Loucy (cell line): ENCODE results near the gene FCER1A.
A peak's percentile ranks its signal among the peaks of the same experiment; 100 is the strongest.

Experiments used
- H2AFZ ChIP-seq: fragments of 200-600 bp; sonication (generic); 2 replicates; pipeline ENCODE4 v1.6.0; 2016; ENCODE audit warnings: antibody characterized with exemption, mild to moderate bottlenecking, low read length, moderate library complexity
- H3F3A ChIP-seq: fragments of 200-600 bp; 2 replicates; pipeline ENCODE4 v1.6.0; 2016; ENCODE audit warnings: antibody characterized with exemption, low read depth, mild to moderate bottlenecking
- H3K27me3 ChIP-seq: fragments of 200-600 bp; sonication (generic); 2 replicates; pipeline ENCODE4 v1.6.1; 2014; ENCODE audit warnings: low read length, mild to moderate bottlenecking; ENCODE audit not compliant: insufficient read depth, poor library complexity, severe bottlenecking
- H3K36me3 ChIP-seq: fragments of 200-600 bp; sonication (generic); 2 replicates; pipeline ENCODE4 v1.6.1; 2016; ENCODE audit warnings: low read length; ENCODE audit not compliant: insufficient read depth
- H3K4me1 ChIP-seq: fragments of 200-600 bp; sonication (generic); 2 replicates; pipeline ENCODE4 v1.5.1; 2014; ENCODE audit warnings: low read length, mild to moderate bottlenecking; ENCODE audit not compliant: insufficient read depth, poor library complexity, severe bottlenecking
- H3K4me2 ChIP-seq: fragments of 200-600 bp; sonication (generic); 2 replicates; pipeline ENCODE4 v1.6.0; 2014; ENCODE audit warnings: antibody characterized with exemption, low read length, low read depth, mild to moderate bottlenecking; ENCODE audit not compliant: poor library complexity, severe bottlenecking
- H3K4me3 ChIP-seq: fragments of 200-600 bp; sonication (generic); 2 replicates; pipeline ENCODE4 v1.5.1; 2014; ENCODE audit warnings: low read length, mild to moderate bottlenecking, mixed read lengths; ENCODE audit not compliant: poor library complexity, severe bottlenecking
- H3K79me2 ChIP-seq: fragments of 200-600 bp; sonication (generic); 2 replicates; pipeline ENCODE4 v1.6.1; 2014; ENCODE audit warnings: low read length; ENCODE audit not compliant: insufficient read depth
- H3K9ac ChIP-seq: fragments of 200-600 bp; sonication (generic); 2 replicates; pipeline ENCODE4 v1.6.0; 2014; ENCODE audit warnings: mild to moderate bottlenecking, low read depth, low read length, moderate library complexity; ENCODE audit not compliant: poor library complexity, severe bottlenecking
- H3K9me2 ChIP-seq: fragments of 200-600 bp; sonication (generic); replicated peaks from 2 replicates; pipeline ENCODE4 v1.6.1; 2016; ENCODE audit warnings: low read depth, low read length, mixed read lengths
- H3K9me3 ChIP-seq: fragments of 200-600 bp; sonication (generic); 2 replicates; pipeline ENCODE4 v1.6.1; 2014; ENCODE audit warnings: mild to moderate bottlenecking, antibody characterized with exemption, low read length, low read depth; ENCODE audit not compliant: insufficient read depth
- H4K20me1 ChIP-seq: fragments of 200-600 bp; sonication (generic); 2 replicates; pipeline ENCODE4 v1.6.0; 2014; ENCODE audit warnings: antibody characterized with exemption, low read length, mild to moderate bottlenecking; ENCODE audit not compliant: insufficient read depth, poor library complexity, severe bottlenecking
- EZH2phosphoT487 ChIP-seq: fragments of 200-600 bp; IDR thresholded peaks from 2 replicates; pipeline ENCODE4 v1.6.1; 2018; ENCODE audit warnings: antibody characterized with exemption, mild to moderate bottlenecking, moderate library complexity, borderline replicate concordance
- TF ChIP-seq, protein P1 (sequence below): fragments of 200-600 bp; sonication (generic); conservative IDR thresholded peaks from 2 replicates; pipeline ENCODE4 v1.5.1; 2014; ENCODE audit warnings: mild to moderate bottlenecking, antibody characterized with exemption, low read length

Gene FCER1A

DNA sequence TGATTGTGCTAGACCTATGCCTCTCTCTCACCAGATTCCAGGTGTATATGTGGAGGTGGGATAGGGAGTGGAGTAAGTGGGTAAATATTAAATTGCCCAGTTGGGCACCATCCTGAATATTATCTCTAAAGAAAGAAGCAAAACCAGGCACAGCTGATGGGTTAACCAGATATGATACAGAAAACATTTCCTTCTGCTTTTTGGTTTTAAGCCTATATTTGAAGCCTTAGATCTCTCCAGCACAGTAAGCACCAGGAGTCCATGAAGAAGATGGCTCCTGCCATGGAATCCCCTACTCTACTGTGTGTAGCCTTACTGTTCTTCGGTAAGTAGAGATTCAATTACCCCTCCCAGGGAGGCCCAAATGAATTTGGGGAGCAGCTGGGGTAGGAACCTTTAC is at the start of gene FCER1A:
TSS of gene FCER1A (plus strand) at position 242 of the 400 bp plus-strand sequence. CDS start at position 271, 29 bp downstream.
- Histone ChIP-seq H3K9ac (no peak within 1 kb of the TSS), H3K4me1 (no peaks in the 10 kb centered on the region), H3K36me3 (no peaks in the 10 kb centered on the region), H4K20me1 (no peaks in the 10 kb centered on the region), H3K27me3 (no peaks in the 10 kb centered on the region), H3K4me3 (no peak within 1 kb of the TSS), H3F3A (no peaks in the 10 kb centered on the region), H3K9me3 (no peaks in the 10 kb centered on the region), H3K9me2 (no peaks in the 10 kb centered on the region), H2AFZ (no peak within 1 kb of the TSS), H3K4me2 (no peak within 1 kb of the TSS), H3K79me2 (no peaks in the 10 kb centered on the region)
- TF ChIP-seq, protein P1, sequence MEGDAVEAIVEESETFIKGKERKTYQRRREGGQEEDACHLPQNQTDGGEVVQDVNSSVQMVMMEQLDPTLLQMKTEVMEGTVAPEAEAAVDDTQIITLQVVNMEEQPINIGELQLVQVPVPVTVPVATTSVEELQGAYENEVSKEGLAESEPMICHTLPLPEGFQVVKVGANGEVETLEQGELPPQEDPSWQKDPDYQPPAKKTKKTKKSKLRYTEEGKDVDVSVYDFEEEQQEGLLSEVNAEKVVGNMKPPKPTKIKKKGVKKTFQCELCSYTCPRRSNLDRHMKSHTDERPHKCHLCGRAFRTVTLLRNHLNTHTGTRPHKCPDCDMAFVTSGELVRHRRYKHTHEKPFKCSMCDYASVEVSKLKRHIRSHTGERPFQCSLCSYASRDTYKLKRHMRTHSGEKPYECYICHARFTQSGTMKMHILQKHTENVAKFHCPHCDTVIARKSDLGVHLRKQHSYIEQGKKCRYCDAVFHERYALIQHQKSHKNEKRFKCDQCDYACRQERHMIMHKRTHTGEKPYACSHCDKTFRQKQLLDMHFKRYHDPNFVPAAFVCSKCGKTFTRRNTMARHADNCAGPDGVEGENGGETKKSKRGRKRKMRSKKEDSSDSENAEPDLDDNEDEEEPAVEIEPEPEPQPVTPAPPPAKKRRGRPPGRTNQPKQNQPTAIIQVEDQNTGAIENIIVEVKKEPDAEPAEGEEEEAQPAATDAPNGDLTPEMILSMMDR = no peak
- no peak for TF ChIP-seq EZH2phosphoT487

DNA sequence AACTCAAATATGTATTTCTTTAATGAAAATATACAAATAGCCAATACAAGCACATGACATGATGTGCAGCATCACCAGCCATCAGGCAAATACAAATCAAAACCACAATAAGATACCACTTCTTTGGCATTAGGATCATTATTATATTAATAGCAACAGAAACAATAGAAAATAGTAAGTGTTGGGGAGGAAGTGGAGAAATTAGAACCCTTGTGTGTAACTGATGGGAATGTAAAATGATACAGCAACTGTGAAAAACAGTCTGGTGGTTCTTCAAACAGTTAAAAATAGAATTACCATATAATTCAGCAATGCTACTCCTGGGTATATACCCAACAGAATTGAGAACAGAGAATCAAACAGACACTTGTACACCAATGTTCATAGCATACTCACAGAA is 40.8 kb upstream of the FCER1A start:
- no peaks in the 10 kb centered on the region for H3K79me2 ChIP-seq
- no peak for TF ChIP-seq EZH2phosphoT487
- TF ChIP-seq, protein P1 = no peak
- H3K4me2 ChIP-seq = peak overlapping the region; percentile 11

GRCh38 chr1:159261721-159262494 is 40.2 kb upstream of the FCER1A start:
- peak overlapping the region; percentile 18; the same call in 1 of the 2 replicates for H2AFZ ChIP-seq
- H3K4me1 ChIP-seq = peaks cover 17% of the 10 kb centered on the region
- H3K4me3 ChIP-seq = no peak overlapping the region
- H3K4me2 ChIP-seq = peak overlapping the region; percentile 11
- H3K36me3 ChIP-seq = no peaks in the 10 kb centered on the region
- no peaks in the 10 kb centered on the region for H3K79me2 ChIP-seq
- H3F3A ChIP-seq = no peaks in the 10 kb centered on the region
- no peak for TF ChIP-seq EZH2phosphoT487
- TF ChIP-seq, protein P1 = no peak
- H3K9me2 ChIP-seq = no peaks in the 10 kb centered on the region
- no peaks in the 10 kb centered on the region for H4K20me1 ChIP-seq
- H3K9me3 ChIP-seq = peaks cover 4% of the 10 kb centered on the region; the same call in 1 of the 2 replicates
- no peak overlapping the region for H3K9ac ChIP-seq
- no peaks in the 10 kb centered on the region for H3K27me3 ChIP-seq

More for the DNA sequence above, 40.8 kb upstream of the FCER1A start:
- no peak overlapping the region for H3K9ac ChIP-seq
- no peaks in the 10 kb centered on the region for H4K20me1 ChIP-seq
- H3K27me3 ChIP-seq = no peaks in the 10 kb centered on the region
- H3K36me3 ChIP-seq = no peaks in the 10 kb centered on the region
- no peaks in the 10 kb centered on the region for H3K9me2 ChIP-seq
- H3F3A ChIP-seq = no peaks in the 10 kb centered on the region
- H3K4me1 ChIP-seq = peaks cover 11% of the 10 kb centered on the region
- peaks cover 4% of the 10 kb centered on the region; the same call in 1 of the 2 replicates for H3K9me3 ChIP-seq
- H3K4me3 ChIP-seq = no peak overlapping the region
- peak overlapping the region; percentile 18; the same call in 1 of the 2 replicates for H2AFZ ChIP-seq
